SJCRH30 (cell line): Measurements from ENCODE around the gene KIF3A. TPM values are rescaled to one million over a fixed set of nuclear protein-coding genes. Genes with fewer than 3 reads are reported as not detected.

Source experiments
- DNase-seq, 2 experiments: peaks; one replicate each; pipeline ENCODE4 v3.0.0-alpha.2; 2015 to 2020
- H3K27ac ChIP-seq: fragments of 250-450 bp; sonication (Bioruptor Pico); 2 replicates; pipeline ENCODE4 v1.5.1; 2020; ENCODE audit warnings: mild to moderate bottlenecking, moderate library complexity
- H3K27me3 ChIP-seq: fragments of 250-450 bp; sonication (Bioruptor Pico); 2 replicates; pipeline ENCODE4 v1.5.1; 2020; ENCODE audit warnings: mild to moderate bottlenecking, moderate library complexity
- H3K36me3 ChIP-seq: fragments of 250-450 bp; sonication (Bioruptor Pico); 2 replicates; pipeline ENCODE4 v1.5.1; 2020; ENCODE audit warnings: mild to moderate bottlenecking, moderate library complexity
- H3K4me1 ChIP-seq: fragments of 250-450 bp; sonication (Bioruptor Pico); 2 replicates; pipeline ENCODE4 v1.5.1; 2020; ENCODE audit warnings: mild to moderate bottlenecking, moderate library complexity
- H3K4me3 ChIP-seq: fragments of 250-450 bp; sonication (Bioruptor Pico); 2 replicates; pipeline ENCODE4 v1.5.1; 2020; ENCODE audit warnings: mild to moderate bottlenecking, moderate library complexity
- H3K9me3 ChIP-seq: fragments of 250-450 bp; sonication (Bioruptor Pico); replicated peaks from 2 replicates; pipeline ENCODE4 v1.5.1; 2020; ENCODE audit warnings: mild to moderate bottlenecking, moderate library complexity
- total RNA-seq: library from RNA; depleted of rRNA; stranded (reverse); fragments of >200 nt; shearing (Covaris generic); gene quantifications from 2 replicates; pipeline ENCODE4 v1.2.3, GENCODE V29; 2014

Gene KIF3A
- total RNA-seq, 1 experiment from 2014 or later, result 8.3 TPM

GRCh38 chr5:132775476-132775961 is 38.2 kb upstream of the KIF3A start:
- Histone ChIP-seq H3K27ac (no peak overlapping the region), H3K9me3 (no peaks in the 10 kb centered on the region), H3K4me3 (no peak overlapping the region), H3K4me1 (peaks cover 11% of the 10 kb centered on the region; the same call in 1 of the 2 replicates), H3K27me3 (peaks cover 10% of the 10 kb centered on the region; the same call in 1 of the 2 replicates), H3K36me3 (no peaks in the 10 kb centered on the region)
- DNase-seq, result no peak

DNA sequence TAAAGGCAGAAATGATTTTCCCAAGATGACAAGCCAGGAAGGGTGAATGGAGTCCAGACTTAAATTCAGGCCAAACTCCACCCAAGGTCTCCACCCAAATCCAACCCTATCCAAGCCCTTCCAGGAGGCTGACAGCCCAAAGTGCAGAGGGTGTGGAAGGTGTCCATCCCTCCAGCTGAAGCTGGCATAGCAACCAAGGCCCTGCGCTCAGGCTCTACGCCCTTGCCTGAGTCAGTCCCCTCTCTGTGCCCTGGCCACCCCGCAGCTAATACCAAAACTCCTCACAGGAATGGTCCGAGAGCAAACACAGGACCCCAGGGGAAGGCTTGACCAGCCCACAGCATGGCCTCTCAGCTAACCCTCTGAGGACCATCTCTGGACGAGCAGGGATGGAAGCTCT is 37.5 kb upstream of the KIF3A start:
- Histone ChIP-seq H3K27ac (no peak overlapping the region), H3K4me3 (no peak overlapping the region), H3K4me1 (peaks cover 11% of the 10 kb centered on the region; the same call in 1 of the 2 replicates), H3K9me3 (no peaks in the 10 kb centered on the region), H3K36me3 (no peaks in the 10 kb centered on the region), H3K27me3 (peaks cover 10% of the 10 kb centered on the region; the same call in 1 of the 2 replicates)
- DNase-seq, result no peak

- Histone ChIP-seq H3K4me3 (no peak overlapping the region), H3K4me1 (peaks cover 11% of the 10 kb centered on the region; the same call in 1 of the 2 replicates), H3K9me3 (no peaks in the 10 kb centered on the region), H3K36me3 (no peaks in the 10 kb centered on the region), H3K27ac (no peak overlapping the region), H3K27me3 (peaks cover 10% of the 10 kb centered on the region; the same call in 1 of the 2 replicates)
- no peak for DNase-seq
Observed at GRCh38 chr5:132774406-132774805, 37.1 kb upstream of the KIF3A start.

GRCh38 chr5:132773601-132774355 is 36.4 kb upstream of the KIF3A start:
- no peak for DNase-seq
- Histone ChIP-seq H3K27me3 (peaks cover 8% of the 10 kb centered on the region; the same call in 1 of the 2 replicates), H3K4me1 (peaks cover 11% of the 10 kb centered on the region; the same call in 1 of the 2 replicates), H3K9me3 (no peaks in the 10 kb centered on the region), H3K36me3 (no peaks in the 10 kb centered on the region), H3K27ac (no peak overlapping the region), H3K4me3 (no peak overlapping the region)

GRCh38 chr5:132773114-132773513 is 35.8 kb upstream of the KIF3A start:
- no peaks in the 10 kb centered on the region for H3K9me3 ChIP-seq
- no peaks in the 10 kb centered on the region for H3K36me3 ChIP-seq
- peaks cover 4% of the 10 kb centered on the region; the same call in 1 of the 2 replicates for H3K27me3 ChIP-seq
- DNase-seq, result peak; percentile 27 to 40
- no peak overlapping the region for H3K27ac ChIP-seq
- H3K4me3 ChIP-seq, result no peak overlapping the region
- peaks cover 11% of the 10 kb centered on the region; the same call in 1 of the 2 replicates for H3K4me1 ChIP-seq

- DNase-seq, result no peak
- Histone ChIP-seq H3K4me1 (peaks cover 12% of the 10 kb centered on the region; the same call in 1 of the 2 replicates), H3K27ac (no peak overlapping the region)
Observed at GRCh38 chr5:132772291-132773070, 35.1 kb upstream of the KIF3A start.

DNA sequence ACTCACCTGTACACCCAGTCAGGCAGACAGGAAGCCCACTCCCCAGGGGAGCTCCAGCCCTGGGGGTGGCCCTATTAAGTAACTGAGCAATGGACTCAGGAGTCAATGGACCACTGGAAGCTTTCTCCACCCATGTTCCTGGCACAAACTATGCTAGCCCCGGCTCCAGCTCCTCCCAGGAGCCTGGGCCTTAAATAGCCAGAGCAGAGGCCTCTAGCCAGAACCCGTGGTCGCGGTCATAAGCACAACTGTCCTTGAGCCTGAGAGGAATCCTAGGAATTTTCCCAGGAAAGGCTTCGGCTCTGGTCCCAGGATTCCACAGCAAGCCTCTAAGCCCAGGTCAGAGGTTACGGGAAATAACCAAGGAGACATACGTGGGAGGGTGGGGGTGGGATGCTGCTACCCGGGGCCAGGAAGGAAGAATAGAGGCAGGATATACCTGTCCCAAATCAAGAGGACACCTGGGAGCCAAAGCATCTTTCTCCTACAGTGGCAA is 34.2 kb upstream of the KIF3A start:
- Histone ChIP-seq H3K4me1 (peaks cover 13% of the 10 kb centered on the region; the same call in 1 of the 2 replicates), H3K27ac (peak overlapping the region; percentile 41; the same call in 1 of the 2 replicates), H3K36me3 (no peaks in the 10 kb centered on the region), H3K27me3 (no peaks in the 10 kb centered on the region), H3K4me3 (no peak overlapping the region), H3K9me3 (no peaks in the 10 kb centered on the region)
- peak; percentile 47 to 63 for DNase-seq

More at GRCh38 chr5:132772291-132773070, 35.1 kb upstream of the KIF3A start:
- Histone ChIP-seq H3K36me3 (no peaks in the 10 kb centered on the region), H3K4me3 (no peak overlapping the region), H3K27me3 (no peaks in the 10 kb centered on the region), H3K9me3 (no peaks in the 10 kb centered on the region)

DNA sequence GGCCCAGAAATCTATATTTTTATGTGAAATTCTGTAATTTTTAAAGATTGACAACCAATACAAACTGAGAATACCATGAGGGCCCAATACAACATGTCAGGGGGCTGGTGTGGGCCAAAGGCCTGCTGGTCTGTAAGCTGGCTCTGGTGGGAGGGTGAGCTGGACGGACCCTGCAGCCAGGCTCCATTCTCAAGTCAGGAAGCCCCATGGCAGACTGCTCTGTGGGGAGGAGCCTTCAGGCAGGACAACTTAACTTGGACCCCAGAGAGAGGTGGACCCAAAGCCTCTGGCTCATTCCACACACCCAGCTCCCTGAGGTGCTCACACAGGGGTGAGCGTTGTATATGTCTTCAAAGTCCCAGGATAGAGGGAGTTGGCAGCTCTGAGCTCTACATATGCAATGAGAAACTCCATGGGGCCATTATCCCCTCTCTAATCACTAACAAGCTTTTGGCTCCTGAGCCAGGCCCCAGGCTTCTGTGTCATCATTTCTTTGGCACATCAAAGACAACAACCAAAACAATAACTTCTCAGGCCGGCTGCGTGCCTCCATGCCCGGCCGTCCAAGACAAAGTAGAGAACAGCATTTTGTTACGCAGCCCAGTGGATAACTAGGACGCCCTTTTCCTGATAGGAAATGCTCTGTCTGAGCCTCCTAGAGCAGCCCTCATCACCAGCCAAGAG is 33.3 kb upstream of the KIF3A start:
- H3K36me3 ChIP-seq, result no peaks in the 10 kb centered on the region
- H3K4me3 ChIP-seq, result no peak overlapping the region
- peak overlapping the region; percentile 41; the same call in 1 of the 2 replicates for H3K27ac ChIP-seq
- H3K4me1 ChIP-seq, result peaks cover 13% of the 10 kb centered on the region; the same call in 1 of the 2 replicates
- no peaks in the 10 kb centered on the region for H3K9me3 ChIP-seq
- DNase-seq, result no peak
- no peaks in the 10 kb centered on the region for H3K27me3 ChIP-seq

GRCh38 chr5:132768485-132768868 is 31.1 kb upstream of the KIF3A start:
- Histone ChIP-seq H3K27ac (no peak overlapping the region), H3K4me1 (peaks cover 13% of the 10 kb centered on the region; the same call in 1 of the 2 replicates), H3K4me3 (no peak overlapping the region), H3K9me3 (no peaks in the 10 kb centered on the region), H3K36me3 (no peaks in the 10 kb centered on the region), H3K27me3 (no peaks in the 10 kb centered on the region)
- no peak for DNase-seq

- Histone ChIP-seq H3K4me1 (peaks cover 13% of the 10 kb centered on the region; the same call in 1 of the 2 replicates), H3K36me3 (no peaks in the 10 kb centered on the region)
- DNase-seq, result no peak
Observed at GRCh38 chr5:132767150-132767549, 29.8 kb upstream of the KIF3A start.

GRCh38 chr5:132766806-132767055 is 29.4 kb upstream of the KIF3A start:
- Histone ChIP-seq H3K36me3 (no peaks in the 10 kb centered on the region), H3K27ac (no peak overlapping the region), H3K4me3 (no peak overlapping the region), H3K4me1 (peaks cover 10% of the 10 kb centered on the region; the same call in 1 of the 2 replicates), H3K9me3 (no peaks in the 10 kb centered on the region), H3K27me3 (no peaks in the 10 kb centered on the region)
- DNase-seq, result no peak

More at GRCh38 chr5:132767150-132767549, 29.8 kb upstream of the KIF3A start:
- Histone ChIP-seq H3K9me3 (no peaks in the 10 kb centered on the region), H3K27ac (no peak overlapping the region), H3K27me3 (no peaks in the 10 kb centered on the region), H3K4me3 (no peak overlapping the region)

DNA sequence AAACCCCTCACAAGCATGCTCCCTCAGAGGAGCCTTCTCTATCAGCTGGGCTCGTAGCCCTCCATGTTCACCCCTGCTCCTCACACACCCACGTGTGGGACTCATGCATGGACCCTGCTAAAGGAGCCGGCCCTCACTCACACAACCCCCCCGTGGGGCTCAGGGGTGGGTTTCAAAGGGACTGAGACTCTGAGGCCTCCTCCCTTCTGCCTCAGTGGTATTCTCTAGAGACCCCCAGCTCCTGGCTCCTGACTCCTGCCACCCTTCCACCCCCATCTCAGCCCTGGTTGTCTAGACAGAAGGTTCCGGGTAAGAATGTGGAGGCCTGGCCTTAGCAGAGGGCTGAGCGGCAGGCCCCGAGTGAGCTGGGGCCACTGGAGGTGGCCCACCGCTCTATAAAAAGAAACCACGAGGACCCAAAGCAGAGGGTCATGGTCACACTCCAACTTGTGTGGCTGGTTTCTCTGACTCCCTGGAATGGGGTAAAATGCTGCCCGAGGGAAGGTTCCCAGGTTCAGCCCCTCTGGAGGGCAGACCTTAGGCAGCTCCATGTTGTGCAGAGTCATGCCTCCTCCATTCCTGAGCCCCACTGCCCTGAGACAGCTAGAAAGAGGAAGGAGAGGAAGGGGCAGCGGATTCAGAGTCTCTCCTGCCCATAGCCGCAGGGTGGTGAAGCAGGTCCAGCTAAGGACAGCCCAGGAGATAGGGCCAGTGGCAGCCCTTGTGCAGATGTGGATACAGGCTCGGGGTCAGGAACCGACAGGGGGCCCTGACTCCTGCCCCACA is 28.9 kb upstream of the KIF3A start:
- no peak overlapping the region for H3K27ac ChIP-seq
- H3K36me3 ChIP-seq, result no peaks in the 10 kb centered on the region
- H3K9me3 ChIP-seq, result no peaks in the 10 kb centered on the region
- H3K27me3 ChIP-seq, result no peaks in the 10 kb centered on the region
- H3K4me1 ChIP-seq, result peaks cover 5% of the 10 kb centered on the region; the same call in 1 of the 2 replicates
- H3K4me3 ChIP-seq, result no peak overlapping the region
- DNase-seq, result no peak

- H3K4me3 ChIP-seq, result no peak overlapping the region
- DNase-seq, result no peak
- H3K4me1 ChIP-seq, result peaks cover 3% of the 10 kb centered on the region; the same call in 1 of the 2 replicates
- H3K36me3 ChIP-seq, result no peaks in the 10 kb centered on the region
- H3K27me3 ChIP-seq, result no peaks in the 10 kb centered on the region
- no peaks in the 10 kb centered on the region for H3K9me3 ChIP-seq
- H3K27ac ChIP-seq, result no peak overlapping the region
Observed at GRCh38 chr5:132765311-132766019, 28.1 kb upstream of the KIF3A start.
